Amniotic stem cell (primary cell): ENCODE measurements around the gene TCL1A.
"Not testable (repeated sequence)": the region's sequence is repeated elsewhere in the genome, so short reads cannot be mapped to it uniquely, and the experiment has no call there.

Experiments used
- DNase-seq: peaks from one replicate; lab custom pipeline; 2025; lab: John Stamatoyannopoulos, UW

Gene TCL1A

DNA sequence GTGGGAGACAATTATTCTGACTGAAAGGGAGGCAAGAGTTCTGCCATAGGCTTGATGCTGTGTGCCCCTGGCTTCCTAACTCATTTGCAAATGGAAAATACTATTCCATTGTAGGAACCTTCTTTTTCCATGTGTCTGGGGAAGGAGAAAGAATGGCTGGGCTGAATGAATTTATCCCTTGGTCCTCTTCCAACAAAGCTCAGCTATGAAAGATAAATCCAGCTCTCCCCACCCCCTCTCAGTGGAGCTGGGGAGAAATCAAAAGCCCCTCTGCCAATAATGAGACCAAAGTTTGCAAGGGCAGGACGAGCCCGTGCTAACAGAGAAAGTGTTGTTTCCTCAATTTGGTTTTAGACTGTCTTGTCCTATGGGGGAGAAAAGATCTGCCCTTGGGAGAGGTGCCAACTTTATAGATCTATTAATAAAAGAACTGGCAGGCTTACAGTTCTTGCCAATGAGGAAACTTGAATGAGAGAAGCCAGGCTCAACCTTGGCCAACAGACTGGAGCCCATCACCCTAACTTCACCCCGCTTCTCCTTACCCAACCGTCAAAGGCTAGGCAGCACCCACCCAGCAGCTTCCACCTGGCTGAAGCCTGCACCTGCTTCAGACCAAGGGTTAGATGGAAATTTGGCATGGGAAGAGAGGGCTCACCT lies 36.6 kb downstream of the TCL1A start:
- no peak for DNase-seq

- DNase-seq: no peak
These were observed 38.4 kb downstream of the TCL1A start for GRCh38 chr14:95675486-95675885.

DNA sequence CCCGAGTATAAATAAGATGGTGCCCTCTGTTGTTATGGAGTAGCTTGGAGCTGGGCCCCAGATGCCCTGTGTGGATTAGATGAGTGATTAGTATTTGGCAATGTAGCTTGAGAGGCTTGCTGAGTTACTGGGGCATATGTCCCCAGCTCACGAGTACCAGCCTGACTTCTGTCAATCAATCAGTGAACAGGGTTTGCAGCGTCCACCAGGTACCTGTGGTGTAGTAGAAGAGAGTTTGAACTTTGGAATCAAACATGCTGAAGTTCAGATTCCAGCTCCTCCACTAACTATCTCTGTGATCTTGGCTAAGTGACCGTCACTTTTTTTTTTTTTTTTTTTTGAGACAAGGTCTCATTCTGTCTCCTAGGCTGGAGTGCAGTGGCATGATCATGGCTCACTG lies 39.3 kb downstream of the TCL1A start:
- no peak for DNase-seq

- no peak for DNase-seq
These were observed 45.6 kb downstream of the TCL1A start for GRCh38 chr14:95668235-95668772.

DNA sequence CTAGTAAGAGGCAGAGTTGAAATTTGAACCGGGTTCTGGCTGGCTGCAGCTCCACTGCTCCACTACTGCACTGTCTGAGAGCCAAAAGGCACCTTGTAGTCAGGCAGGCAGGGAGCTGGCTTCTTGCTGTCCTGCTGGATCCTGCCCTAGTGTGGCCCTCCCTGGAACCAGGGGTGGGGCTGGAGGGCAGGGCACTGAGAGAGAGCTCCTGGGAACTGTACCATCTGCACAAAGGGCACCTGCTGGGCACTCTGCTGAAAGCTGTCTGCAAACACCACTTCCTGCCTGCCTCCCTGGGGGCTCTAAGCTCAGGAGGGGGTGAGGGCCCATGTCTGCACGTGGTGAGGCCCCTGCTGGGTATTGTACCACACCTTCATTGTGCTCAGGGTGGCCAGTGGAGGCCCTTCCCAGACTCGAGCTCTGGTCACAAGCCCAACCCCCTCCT lies 46.7 kb downstream of the TCL1A start:
- DNase-seq: no peak

GRCh38 chr14:95666450-95666849 lies 47.5 kb downstream of the TCL1A start:
- DNase-seq: no peak

DNA sequence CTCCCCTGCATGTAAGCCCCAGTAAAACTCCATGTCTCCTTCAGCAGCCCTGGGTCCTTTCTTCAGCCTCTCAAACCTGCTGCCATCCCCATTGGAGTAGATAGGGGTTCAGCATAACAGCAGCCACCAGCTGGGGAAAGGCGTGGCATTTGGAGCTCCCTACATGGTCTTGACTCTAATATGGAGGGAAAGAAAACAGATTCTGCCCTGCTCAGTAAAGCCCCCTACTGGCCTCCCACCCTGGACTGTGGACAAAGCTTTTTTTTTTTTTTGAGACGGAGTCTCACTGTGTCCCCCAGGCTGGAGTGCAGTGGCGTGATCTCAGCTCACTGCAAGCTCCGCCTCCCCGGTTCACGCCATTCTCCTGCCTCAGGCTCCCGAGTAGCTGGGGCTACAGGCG lies 48.4 kb downstream of the TCL1A start:
- DNase-seq: not testable (repeated sequence)

- DNase-seq: no peak
These were observed 49.4 kb downstream of the TCL1A start for GRCh38 chr14:95664546-95664945.

- DNase-seq: no peak
These were observed 49.9 kb downstream of the TCL1A start for GRCh38 chr14:95664066-95664465.

DNA sequence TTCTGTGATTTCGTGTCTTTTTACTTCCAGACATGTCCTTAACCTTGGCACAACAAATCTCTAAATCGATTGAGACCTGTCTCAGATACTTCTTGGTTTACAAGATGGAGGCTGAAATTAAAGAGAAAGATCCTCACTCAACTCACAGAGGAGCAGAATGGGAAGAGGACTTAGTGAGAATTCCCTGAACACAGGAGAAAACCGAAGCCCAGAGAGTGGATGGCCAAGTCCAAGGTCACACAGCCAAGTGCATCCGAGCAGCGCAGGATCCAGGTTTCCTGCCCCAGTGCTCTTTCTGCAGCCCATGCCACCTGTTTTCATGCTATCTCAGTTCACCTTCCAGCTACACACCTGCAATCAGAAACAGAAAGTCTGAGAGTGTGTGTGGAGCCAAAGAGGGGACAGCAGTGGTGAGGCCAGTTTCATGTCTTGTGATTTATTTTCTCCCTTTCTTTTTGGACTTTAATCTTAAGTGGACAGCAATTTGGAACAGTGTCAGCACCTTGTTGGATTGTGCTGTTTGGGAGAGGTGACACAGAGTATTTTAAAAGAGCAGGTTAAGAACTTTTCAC lies 50.6 kb downstream of the TCL1A start:
- no peak for DNase-seq

- DNase-seq: no peak
These were observed 51.3 kb downstream of the TCL1A start for GRCh38 chr14:95662376-95663186.

DNA sequence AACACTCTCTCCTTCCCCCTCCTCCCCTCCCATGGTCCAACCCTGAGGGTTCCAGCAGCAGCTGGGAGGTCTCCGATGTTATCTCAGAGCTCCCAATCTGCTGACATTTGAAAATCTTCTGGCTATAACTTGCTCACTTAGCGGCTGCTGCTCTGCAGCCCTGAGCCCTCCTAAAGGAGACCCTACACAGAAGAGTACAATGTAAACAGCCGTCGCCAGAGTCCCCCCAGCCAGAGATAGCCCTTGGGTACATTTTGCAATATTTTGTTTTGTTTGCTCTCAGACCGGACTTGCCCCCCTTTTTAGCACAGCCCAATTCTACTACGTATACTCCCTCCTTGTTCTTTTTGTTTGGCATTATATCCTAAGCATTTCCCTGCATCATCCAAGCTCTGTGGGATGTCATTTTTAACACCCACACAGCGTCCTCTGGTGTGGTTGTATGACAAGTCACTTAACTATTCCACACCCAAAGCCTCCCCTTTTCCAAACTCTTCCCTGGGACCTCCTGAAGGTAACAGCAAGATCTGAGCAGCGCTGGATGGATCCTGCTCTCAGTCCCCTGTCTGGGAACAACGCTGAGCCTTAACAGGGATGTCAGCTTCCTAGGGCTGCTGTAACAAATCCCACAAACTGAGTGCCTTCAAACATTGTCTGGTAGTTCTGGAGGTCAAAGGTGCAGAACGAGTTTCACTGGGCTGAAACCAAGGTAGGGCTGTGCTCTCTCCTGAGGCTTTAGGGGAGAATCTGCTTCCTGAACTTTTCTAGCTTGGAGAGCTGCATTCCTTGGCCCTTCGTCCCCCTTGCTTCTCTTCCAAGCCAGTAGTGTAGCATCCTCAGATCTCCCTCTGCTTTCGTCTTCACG lies 53.0 kb downstream of the TCL1A start:
- no peak for DNase-seq

- no peak for DNase-seq
These were observed 53.9 kb downstream of the TCL1A start for GRCh38 chr14:95659990-95660385.
